Measurements from ENCODE around the gene FAM20A. TPM values are rescaled to one million over a fixed set of nuclear protein-coding genes. Genes with fewer than 3 reads are reported as not detected.
A peak's percentile ranks its signal among the peaks of the same experiment; 100 is the strongest.

The FAM20A gene
- total and polyA plus RNA-seq, 2 donors (not counting 1 experiment from before 2014, with no cell fraction given), result 0.96 to 14.9 TPM

DNA sequence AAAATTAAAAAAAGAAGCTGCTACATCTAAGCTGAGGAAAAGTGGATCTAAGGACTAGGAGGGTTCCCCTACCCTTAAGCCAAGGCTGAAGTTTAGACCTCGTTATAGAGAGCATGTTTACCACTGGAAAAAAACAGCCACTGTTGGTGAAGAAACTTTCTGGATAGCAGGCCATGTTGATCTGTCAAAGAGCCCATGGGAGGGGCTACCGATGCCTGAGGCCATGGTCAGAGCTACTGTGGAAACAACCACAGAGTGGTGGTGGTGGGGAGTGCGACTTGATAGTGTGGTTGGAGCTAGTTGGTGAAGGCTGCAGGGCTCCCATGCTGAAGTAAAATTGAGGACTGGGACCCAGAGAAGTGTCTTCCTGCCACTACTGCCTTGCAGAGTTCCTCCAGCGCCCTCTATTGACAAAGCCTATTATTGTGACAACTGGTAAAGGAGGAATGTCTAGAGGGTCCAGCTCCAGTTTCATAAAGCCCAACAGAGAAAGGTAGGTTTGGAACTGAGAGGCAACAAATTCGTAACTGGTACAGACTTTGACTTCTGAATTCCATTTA is 12.7 kb upstream of the FAM20A start:
- Histone ChIP-seq H4K20me1 (ENCODE audit: control insufficient read depth, extremely low read depth, insufficient read depth, low read length) (no peaks in the 10 kb centered on the region), H3K27ac (ENCODE audit: insufficient read depth, low read length) (no peak overlapping the region), H3K36me3 (ENCODE audit: control insufficient read depth, insufficient read depth, low read length) (no peaks in the 10 kb centered on the region), H2AFZ (ENCODE audit: low read length) (no peak overlapping the region), H3K4me2 (ENCODE audit: extremely low read depth, insufficient read depth, low read length) (no peak overlapping the region), H3K4me1 (ENCODE audit: control insufficient read depth, extremely low read depth, insufficient read depth, low read length) (no peaks in the 10 kb centered on the region), H3K4me3 (replicated peaks in 1 of 4; ENCODE audit: control extremely low read depth in 1 of 4, insufficient read depth in 1 of 4, low read depth in 3 of 4, low read length in 4 of 4) (no peak overlapping the region), H3K27me3 (ENCODE audit: control insufficient read depth, insufficient read depth, low read length) (no peaks in the 10 kb centered on the region), H3K9me3 (ENCODE audit: control insufficient read depth, insufficient read depth, low read depth, low read length) (no peaks in the 10 kb centered on the region), H3K79me2 (ENCODE audit: control insufficient read depth, insufficient read depth, low read length) (no peaks in the 10 kb centered on the region), H3K9ac (ENCODE audit: insufficient read depth, low read length) (no peak overlapping the region)
- DNase-seq (ENCODE audit: low read depth in 2 of 2), result peak in 1 of 2 donors; percentile 71
- TF ChIP-seq, protein P1, sequence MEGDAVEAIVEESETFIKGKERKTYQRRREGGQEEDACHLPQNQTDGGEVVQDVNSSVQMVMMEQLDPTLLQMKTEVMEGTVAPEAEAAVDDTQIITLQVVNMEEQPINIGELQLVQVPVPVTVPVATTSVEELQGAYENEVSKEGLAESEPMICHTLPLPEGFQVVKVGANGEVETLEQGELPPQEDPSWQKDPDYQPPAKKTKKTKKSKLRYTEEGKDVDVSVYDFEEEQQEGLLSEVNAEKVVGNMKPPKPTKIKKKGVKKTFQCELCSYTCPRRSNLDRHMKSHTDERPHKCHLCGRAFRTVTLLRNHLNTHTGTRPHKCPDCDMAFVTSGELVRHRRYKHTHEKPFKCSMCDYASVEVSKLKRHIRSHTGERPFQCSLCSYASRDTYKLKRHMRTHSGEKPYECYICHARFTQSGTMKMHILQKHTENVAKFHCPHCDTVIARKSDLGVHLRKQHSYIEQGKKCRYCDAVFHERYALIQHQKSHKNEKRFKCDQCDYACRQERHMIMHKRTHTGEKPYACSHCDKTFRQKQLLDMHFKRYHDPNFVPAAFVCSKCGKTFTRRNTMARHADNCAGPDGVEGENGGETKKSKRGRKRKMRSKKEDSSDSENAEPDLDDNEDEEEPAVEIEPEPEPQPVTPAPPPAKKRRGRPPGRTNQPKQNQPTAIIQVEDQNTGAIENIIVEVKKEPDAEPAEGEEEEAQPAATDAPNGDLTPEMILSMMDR (conservative IDR thresholded peaks at IDR 0.05 in 1 of 2, IDR thresholded peaks at IDR 0.05 in 1 of 2; ENCODE audit: low read depth in 1 of 2, low read length in 2 of 2), result peak; percentile 62 to 82
- no peak for TF ChIP-seq EZH2 (IDR thresholded peaks at IDR 0.05; ENCODE audit: low read length, missing control alignments)

DNA sequence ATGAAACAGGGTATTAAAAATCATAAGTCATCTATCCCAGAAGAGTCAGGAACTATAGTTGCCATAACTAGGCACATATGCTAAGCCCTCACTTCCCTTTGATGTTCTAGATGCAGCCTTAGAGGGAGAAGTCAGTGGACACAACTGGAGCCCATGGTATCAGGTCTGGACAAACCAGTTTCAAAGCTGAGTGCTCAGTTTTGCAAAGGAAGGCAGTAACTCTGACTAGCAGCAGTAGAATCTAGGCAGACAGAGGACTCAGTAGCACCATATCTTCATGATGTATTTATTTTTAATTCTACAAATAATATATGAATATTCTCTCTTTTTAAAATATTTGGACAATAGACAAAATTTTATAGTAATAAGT is 11.7 kb upstream of the FAM20A start:
- H3K4me3 ChIP-seq (replicated peaks in 1 of 4; ENCODE audit: control extremely low read depth in 1 of 4, insufficient read depth in 1 of 4, low read depth in 3 of 4, low read length in 4 of 4), result no peak overlapping the region

DNA sequence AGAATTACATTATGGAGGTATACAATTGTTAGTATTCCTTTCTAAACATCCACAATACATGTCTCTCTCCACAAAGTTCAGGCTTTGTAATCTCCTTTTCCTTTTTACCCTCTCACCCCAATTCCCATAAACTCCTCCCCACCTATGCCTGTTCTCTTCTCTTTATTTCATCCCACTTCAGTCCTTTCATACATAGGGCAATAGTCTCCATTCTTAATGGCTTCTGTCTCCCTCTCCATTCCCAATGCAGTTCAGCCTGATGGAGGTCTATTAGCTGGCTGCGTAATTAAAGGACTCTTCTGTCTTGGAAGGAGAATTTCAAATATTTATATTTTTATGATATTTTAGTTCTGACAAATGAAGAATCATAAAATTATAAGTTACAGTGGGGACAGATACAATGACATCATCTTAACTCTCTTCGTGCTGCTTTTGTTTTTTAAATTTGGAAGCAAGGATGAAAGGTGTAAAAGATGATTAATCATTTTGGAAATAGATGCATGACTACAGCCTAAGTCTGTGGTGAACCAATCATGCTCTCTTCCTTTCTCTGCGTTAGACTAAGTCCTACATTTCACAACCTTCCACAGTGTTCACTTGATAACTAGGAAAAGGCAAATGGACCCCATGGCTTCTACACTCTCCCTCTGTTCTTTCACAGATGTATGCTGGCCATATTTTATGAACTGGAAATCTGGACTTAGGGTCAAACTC is 11.2 kb upstream of the FAM20A start:
- Histone ChIP-seq H3K4me3 (replicated peaks in 1 of 4; ENCODE audit: control extremely low read depth in 1 of 4, insufficient read depth in 1 of 4, low read depth in 3 of 4, low read length in 4 of 4) (no peak overlapping the region), H4K20me1 (ENCODE audit: control insufficient read depth, extremely low read depth, insufficient read depth, low read length) (no peaks in the 10 kb centered on the region), H3K9ac (ENCODE audit: insufficient read depth, low read length) (no peak overlapping the region), H3K4me2 (ENCODE audit: extremely low read depth, insufficient read depth, low read length) (no peak overlapping the region), H3K4me1 (ENCODE audit: control insufficient read depth, extremely low read depth, insufficient read depth, low read length) (no peaks in the 10 kb centered on the region), H3K36me3 (ENCODE audit: control insufficient read depth, insufficient read depth, low read length) (no peaks in the 10 kb centered on the region), H3K9me3 (ENCODE audit: control insufficient read depth, insufficient read depth, low read depth, low read length) (no peaks in the 10 kb centered on the region), H3K27ac (ENCODE audit: insufficient read depth, low read length) (no peak overlapping the region), H3K27me3 (ENCODE audit: control insufficient read depth, insufficient read depth, low read length) (no peaks in the 10 kb centered on the region), H3K79me2 (ENCODE audit: control insufficient read depth, insufficient read depth, low read length) (no peaks in the 10 kb centered on the region), H2AFZ (ENCODE audit: low read length) (no peak overlapping the region)
- TF ChIP-seq, protein P1 (conservative IDR thresholded peaks at IDR 0.05 in 1 of 2, IDR thresholded peaks at IDR 0.05 in 1 of 2; ENCODE audit: low read depth in 1 of 2, low read length in 2 of 2), result no peak
- TF ChIP-seq EZH2 (IDR thresholded peaks at IDR 0.05; ENCODE audit: low read length, missing control alignments), result no peak
- DNase-seq (ENCODE audit: low read depth in 2 of 2), result no peak

More for the DNA sequence above, 11.7 kb upstream of the FAM20A start:
- H3K9me3 ChIP-seq (ENCODE audit: control insufficient read depth, insufficient read depth, low read depth, low read length), result no peaks in the 10 kb centered on the region
- no peak overlapping the region for H3K27ac ChIP-seq (ENCODE audit: insufficient read depth, low read length)
- TF ChIP-seq, protein P1 (conservative IDR thresholded peaks at IDR 0.05 in 1 of 2, IDR thresholded peaks at IDR 0.05 in 1 of 2; ENCODE audit: low read depth in 1 of 2, low read length in 2 of 2), result no peak
- TF ChIP-seq EZH2 (IDR thresholded peaks at IDR 0.05; ENCODE audit: low read length, missing control alignments), result no peak
- H3K27me3 ChIP-seq (ENCODE audit: control insufficient read depth, insufficient read depth, low read length), result no peaks in the 10 kb centered on the region
- no peaks in the 10 kb centered on the region for H4K20me1 ChIP-seq (ENCODE audit: control insufficient read depth, extremely low read depth, insufficient read depth, low read length)
- no peak overlapping the region for H3K9ac ChIP-seq (ENCODE audit: insufficient read depth, low read length)
- no peak overlapping the region for H2AFZ ChIP-seq (ENCODE audit: low read length)
- no peak overlapping the region for H3K4me2 ChIP-seq (ENCODE audit: extremely low read depth, insufficient read depth, low read length)
- H3K4me1 ChIP-seq (ENCODE audit: control insufficient read depth, extremely low read depth, insufficient read depth, low read length), result no peaks in the 10 kb centered on the region
- no peak for DNase-seq (ENCODE audit: low read depth in 2 of 2)
- H3K79me2 ChIP-seq (ENCODE audit: control insufficient read depth, insufficient read depth, low read length), result no peaks in the 10 kb centered on the region
- no peaks in the 10 kb centered on the region for H3K36me3 ChIP-seq (ENCODE audit: control insufficient read depth, insufficient read depth, low read length)

Data from fibroblast of lung (primary cell).